Effector CD4-positive, alpha-beta T cell (primary cell): ENCODE measurements around the gene RCOR1.

Experiments used
- DNase-seq: peaks from one replicate; pipeline ENCODE4 v3.0.0-alpha.2; 2020

Gene RCOR1

DNA sequence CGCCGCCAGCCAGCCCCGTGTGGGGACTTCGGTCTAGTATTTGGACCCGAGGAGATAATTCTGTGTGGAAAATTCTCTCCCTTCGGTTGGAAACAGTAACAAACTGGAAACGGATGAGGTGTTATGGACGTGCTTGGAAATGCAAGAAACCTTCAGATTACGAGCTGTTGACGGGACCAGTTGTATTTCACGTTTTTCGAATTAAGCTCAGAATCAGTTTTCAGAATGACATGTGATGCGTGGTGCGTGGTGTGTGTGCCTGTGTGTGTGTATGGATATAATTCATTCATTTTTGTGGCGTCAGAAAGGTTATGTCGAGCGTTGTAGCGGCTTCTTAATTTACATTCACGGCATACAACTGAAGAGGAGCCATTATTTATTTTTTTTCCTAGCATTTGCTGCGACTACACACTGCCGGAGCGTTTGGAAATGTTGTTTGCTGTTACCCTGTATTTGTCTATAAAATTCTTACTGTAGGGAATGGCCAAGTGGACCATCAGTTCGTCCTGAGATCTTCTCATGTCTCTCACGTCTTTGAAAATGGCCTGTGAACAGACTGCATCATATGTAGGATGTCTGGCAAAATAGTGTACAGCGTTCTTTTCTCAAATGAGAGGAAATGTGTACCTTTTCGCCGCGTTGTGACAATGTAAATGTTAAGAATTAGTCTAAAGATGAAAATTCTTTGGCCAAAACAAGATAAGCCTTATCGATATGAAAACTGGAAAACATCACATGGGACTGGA lies 186.1 kb downstream of the RCOR1 start:
- no peak for DNase-seq

DNA sequence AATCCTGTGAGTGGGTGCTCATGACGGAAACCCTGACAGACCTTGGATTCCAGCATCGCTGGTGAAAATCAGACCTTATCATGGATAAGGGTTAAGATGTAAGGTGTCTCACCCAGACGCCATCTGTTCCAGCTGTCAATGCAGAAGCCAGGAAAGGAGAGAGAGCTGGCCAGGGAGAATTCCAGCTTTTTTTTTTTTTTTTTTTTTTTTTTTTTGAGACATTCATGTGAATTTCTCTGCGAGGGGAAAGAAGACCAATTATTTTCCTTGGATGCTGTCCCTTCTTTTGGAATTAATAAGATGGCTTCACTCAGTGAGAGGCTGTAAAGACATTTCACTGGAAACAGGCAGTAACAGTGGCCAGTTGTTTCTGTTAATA lies 186.6 kb downstream of the RCOR1 start:
- DNase-seq: no peak

DNA sequence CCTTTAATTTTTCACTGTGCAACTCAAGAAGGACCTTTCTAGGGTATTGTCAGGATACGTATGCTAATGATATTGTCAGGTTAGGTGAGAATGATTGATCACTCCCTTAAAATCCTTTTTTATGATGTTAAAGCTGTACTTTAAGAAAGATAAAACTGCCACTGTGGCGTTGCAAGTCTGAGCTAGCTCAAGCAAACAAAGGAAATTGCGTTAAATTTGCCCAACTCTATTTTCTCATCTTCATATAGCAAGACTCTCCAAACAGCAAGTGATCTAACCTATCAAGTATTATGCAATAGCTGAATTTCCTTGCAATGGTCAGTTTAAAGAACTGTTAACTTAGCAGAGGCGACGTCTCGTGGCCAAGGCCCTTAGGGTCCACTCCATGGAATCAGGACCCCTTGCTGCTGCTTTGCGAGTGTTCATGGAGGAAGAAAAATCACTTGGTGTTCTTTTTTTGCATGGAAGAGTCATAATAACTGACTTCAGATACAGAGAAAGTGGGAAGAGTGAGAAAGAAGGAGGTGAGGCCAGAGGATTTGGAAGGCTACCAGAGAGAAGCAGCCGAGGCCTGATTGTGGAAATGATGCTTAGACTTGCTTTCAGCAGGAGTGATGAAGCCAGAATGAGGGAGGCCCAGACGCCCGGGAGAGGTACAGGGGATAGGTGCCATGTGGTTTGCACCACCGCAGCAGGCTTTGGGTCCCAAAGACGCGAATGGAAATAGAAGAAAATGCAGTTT lies 187.3 kb downstream of the RCOR1 start:
- DNase-seq: no peak
